Karpas-422 (cell line): ENCODE measurements around the gene DYRK3. TPM values are rescaled to one million over a fixed set of nuclear protein-coding genes. Genes with fewer than 3 reads are reported as not detected.
A peak's percentile ranks its signal among the peaks of the same experiment; 100 is the strongest.

Source experiments
- DNase-seq: peaks from one replicate; pipeline ENCODE4 v3.0.0-alpha.2; 2015
- H2AFZ ChIP-seq: fragments of 200-600 bp; sonication (generic); 2 replicates; pipeline ENCODE4 v1.6.1; 2014; ENCODE audit warnings: antibody characterized with exemption, low read length, mixed read lengths
- H3K27ac ChIP-seq: fragments of 200-600 bp; sonication (generic); 2 replicates; pipeline ENCODE4 v1.5.1; 2014; ENCODE audit warnings: mild to moderate bottlenecking, low read length, moderate library complexity
- H3K27me3 ChIP-seq: fragments of 200-600 bp; sonication (generic); 2 replicates; pipeline ENCODE4 v1.6.1; 2014; ENCODE audit warnings: low read length, mixed read lengths
- H3K36me3 ChIP-seq: fragments of 200-600 bp; sonication (generic); 2 replicates; pipeline ENCODE4 v1.6.1; 2014; ENCODE audit warnings: low read length, mixed read lengths; ENCODE audit not compliant: insufficient read depth
- H3K4me1 ChIP-seq: fragments of 200-600 bp; sonication (generic); 2 replicates; pipeline ENCODE4 v1.6.1; 2014; ENCODE audit warnings: mild to moderate bottlenecking, low read length, mixed read lengths
- H3K4me2 ChIP-seq: fragments of 200-600 bp; sonication (generic); 2 replicates; pipeline ENCODE4 v1.6.1; 2014; ENCODE audit warnings: low read length, low read depth, mild to moderate bottlenecking; ENCODE audit not compliant: poor library complexity, severe bottlenecking
- H3K4me3 ChIP-seq: fragments of 200-600 bp; sonication (generic); 2 replicates; pipeline ENCODE4 v1.5.1; 2014; ENCODE audit warnings: mild to moderate bottlenecking, antibody characterized with exemption, low read length, mixed read lengths
- H3K79me2 ChIP-seq: fragments of 200-600 bp; sonication (generic); 2 replicates; pipeline ENCODE4 v1.6.1; 2014; ENCODE audit warnings: mild to moderate bottlenecking, low read length, mixed read lengths
- H3K9ac ChIP-seq: fragments of 200-600 bp; sonication (generic); 2 replicates; pipeline ENCODE4 v1.6.0; 2014; ENCODE audit warnings: low read length
- H3K9me2 ChIP-seq: fragments of 200-600 bp; sonication (generic), shearing (Covaris generic); replicated peaks from 2 replicates; pipeline ENCODE4 v1.6.0; 2014; ENCODE audit warnings: mild to moderate bottlenecking, low read length, moderate library complexity; ENCODE audit not compliant: insufficient read depth
- H3K9me3 ChIP-seq: fragments of 300-700, 200-600 bp; sonication (generic); 2 replicates; pipeline ENCODE4 v1.6.1; 2014; ENCODE audit warnings: low read length, mixed read lengths
- H4K20me1 ChIP-seq: fragments of 200-600 bp; sonication (generic); 2 replicates; pipeline ENCODE4 v1.6.1; 2014; ENCODE audit warnings: mild to moderate bottlenecking, antibody characterized with exemption, low read length, low read depth; ENCODE audit not compliant: insufficient read depth
- total RNA-seq: library from RNA; depleted of rRNA; stranded (reverse); fragments of >200 nt; shearing (Covaris generic); gene quantifications from 2 replicates; pipeline ENCODE4 v1.2.3, GENCODE V29; 2014; ENCODE audit warnings: low replicate concordance

The DYRK3 gene
- total RNA-seq, 1 experiment from 2014 or later, result 0.93 TPM

- H2AFZ ChIP-seq, result no peak overlapping the region
- DNase-seq, result no peak
- no peaks in the 10 kb centered on the region for H3K36me3 ChIP-seq
These were observed 41.2 kb downstream of the DYRK3 start for GRCh38 chr1:206676499-206676898.

GRCh38 chr1:206678490-206678889 lies 43.2 kb downstream of the DYRK3 start:
- Histone ChIP-seq H3K4me2 (no peak overlapping the region), H3K9me3 (no peaks in the 10 kb centered on the region), H3K4me1 (peaks cover 63% of the 10 kb centered on the region), H3K4me3 (no peak overlapping the region), H3K27ac (no peak overlapping the region), H3K9me2 (no peaks in the 10 kb centered on the region), H3K9ac (no peak overlapping the region), H3K27me3 (no peaks in the 10 kb centered on the region), H3K79me2 (no peaks in the 10 kb centered on the region), H3K36me3 (no peaks in the 10 kb centered on the region), H4K20me1 (peaks cover 5% of the 10 kb centered on the region; the same call in 1 of the 2 replicates), H2AFZ (no peak overlapping the region)
- peak; percentile 41 for DNase-seq

More at GRCh38 chr1:206676499-206676898, 41.2 kb downstream of the DYRK3 start:
- Histone ChIP-seq H3K9me2 (no peaks in the 10 kb centered on the region), H3K4me2 (no peak overlapping the region), H3K27ac (no peak overlapping the region), H3K4me3 (no peak overlapping the region), H3K79me2 (no peaks in the 10 kb centered on the region), H3K4me1 (peaks cover 61% of the 10 kb centered on the region), H3K9me3 (no peaks in the 10 kb centered on the region), H4K20me1 (peaks cover 10% of the 10 kb centered on the region; the same call in 1 of the 2 replicates), H3K9ac (no peak overlapping the region), H3K27me3 (no peaks in the 10 kb centered on the region)

- DNase-seq, result peak; percentile 93
- Histone ChIP-seq H3K27me3 (no peaks in the 10 kb centered on the region), H3K4me1 (peaks cover 72% of the 10 kb centered on the region), H3K4me2 (peak overlapping the region; percentile 87), H2AFZ (no peak overlapping the region), H3K9ac (no peak overlapping the region), H4K20me1 (peaks cover 3% of the 10 kb centered on the region; the same call in 1 of the 2 replicates), H3K9me3 (no peaks in the 10 kb centered on the region), H3K9me2 (no peaks in the 10 kb centered on the region), H3K27ac (peak overlapping the region; percentile 60), H3K79me2 (no peaks in the 10 kb centered on the region), H3K36me3 (no peaks in the 10 kb centered on the region), H3K4me3 (peak overlapping the region; percentile 54)
These were observed 44.4 kb downstream of the DYRK3 start for GRCh38 chr1:206679738-206680211.

GRCh38 chr1:206680279-206680678 lies 44.9 kb downstream of the DYRK3 start:
- H2AFZ ChIP-seq, result no peak overlapping the region
- peak overlapping the region; percentile 54 for H3K4me3 ChIP-seq
- H3K36me3 ChIP-seq, result no peaks in the 10 kb centered on the region
- H4K20me1 ChIP-seq, result peaks cover 3% of the 10 kb centered on the region; the same call in 1 of the 2 replicates
- no peaks in the 10 kb centered on the region for H3K9me3 ChIP-seq
- no peaks in the 10 kb centered on the region for H3K79me2 ChIP-seq
- H3K27me3 ChIP-seq, result no peaks in the 10 kb centered on the region
- no peak overlapping the region for H3K9ac ChIP-seq
- H3K4me2 ChIP-seq, result peak overlapping the region; percentile 87
- peak overlapping the region; percentile 60 for H3K27ac ChIP-seq
- DNase-seq, result no peak
- no peaks in the 10 kb centered on the region for H3K9me2 ChIP-seq
- peaks cover 72% of the 10 kb centered on the region for H3K4me1 ChIP-seq

- H3K4me3 ChIP-seq, result 0 out of 2 replicates have a peak overlapping the region, but pooled peaks have one; percentile 6
- no peak overlapping the region for H3K9ac ChIP-seq
- H3K36me3 ChIP-seq, result no peaks in the 10 kb centered on the region
- no peak overlapping the region for H2AFZ ChIP-seq
- H3K4me2 ChIP-seq, result peak overlapping the region; percentile 87
- peaks cover 73% of the 10 kb centered on the region for H3K4me1 ChIP-seq
- no peaks in the 10 kb centered on the region for H3K9me2 ChIP-seq
- DNase-seq, result no peak
- H3K27me3 ChIP-seq, result no peaks in the 10 kb centered on the region
- H4K20me1 ChIP-seq, result peaks cover 3% of the 10 kb centered on the region; the same call in 1 of the 2 replicates
- no peaks in the 10 kb centered on the region for H3K79me2 ChIP-seq
- H3K9me3 ChIP-seq, result no peaks in the 10 kb centered on the region
- no peak overlapping the region for H3K27ac ChIP-seq
These were observed 46.0 kb downstream of the DYRK3 start for GRCh38 chr1:206681359-206681758.

- Histone ChIP-seq H3K4me2 (peak overlapping the region; percentile 87), H3K4me3 (peak overlapping the region; percentile 6; the same call in 1 of the 2 replicates), H3K79me2 (no peaks in the 10 kb centered on the region), H3K36me3 (no peaks in the 10 kb centered on the region), H3K9me3 (no peaks in the 10 kb centered on the region), H3K9me2 (no peaks in the 10 kb centered on the region), H3K27me3 (no peaks in the 10 kb centered on the region), H3K27ac (no peak overlapping the region), H4K20me1 (peaks cover 9% of the 10 kb centered on the region), H3K9ac (no peak overlapping the region), H2AFZ (no peak overlapping the region), H3K4me1 (peaks cover 75% of the 10 kb centered on the region)
- DNase-seq, result peak; percentile 66
These were observed 46.8 kb downstream of the DYRK3 start for GRCh38 chr1:206682111-206682510.

GRCh38 chr1:206683313-206683712 lies 48.0 kb downstream of the DYRK3 start:
- Histone ChIP-seq H4K20me1 (peaks cover 21% of the 10 kb centered on the region), H2AFZ (no peak overlapping the region), H3K36me3 (no peaks in the 10 kb centered on the region), H3K9ac (no peak overlapping the region), H3K9me2 (no peaks in the 10 kb centered on the region), H3K27me3 (no peaks in the 10 kb centered on the region), H3K79me2 (no peaks in the 10 kb centered on the region), H3K4me1 (peaks cover 75% of the 10 kb centered on the region), H3K27ac (no peak overlapping the region), H3K4me2 (no peak overlapping the region), H3K9me3 (no peaks in the 10 kb centered on the region), H3K4me3 (no peak overlapping the region)
- DNase-seq, result no peak

GRCh38 chr1:206684003-206684402 lies 48.7 kb downstream of the DYRK3 start:
- Histone ChIP-seq H3K9me2 (no peaks in the 10 kb centered on the region), H2AFZ (no peak overlapping the region), H3K79me2 (no peaks in the 10 kb centered on the region), H3K27ac (no peak overlapping the region), H3K4me2 (peak overlapping the region; percentile 33), H3K4me3 (no peak overlapping the region), H3K27me3 (no peaks in the 10 kb centered on the region), H3K9me3 (no peaks in the 10 kb centered on the region), H3K4me1 (peaks cover 68% of the 10 kb centered on the region), H3K36me3 (no peaks in the 10 kb centered on the region), H3K9ac (no peak overlapping the region), H4K20me1 (peaks cover 22% of the 10 kb centered on the region)
- DNase-seq, result no peak
